Vagina (tissue), 2 donors: ENCODE measurements around the gene CBFA2T2.

Experiments
- CTCF ChIP-seq, 3 experiments: fragments of 450-650 bp in 2 of 3; fragments of 200-600 bp in 1 of 3; sonication (generic) in 1 of 3; IDR thresholded peaks; one replicate each; pipeline ENCODE4 v1.5.1; 2017 to 2019; ENCODE audit warnings: antibody characterized with exemption in 3 of 3, mild to moderate bottlenecking in 2 of 3, moderate library complexity in 2 of 3
- POLR2A ChIP-seq, 2 donors: fragments of 450-650 bp; IDR thresholded peaks; one replicate each; pipeline ENCODE4 v1.6.1; 2017; ENCODE audit warnings: antibody characterized with exemption in 2 of 2, mild to moderate bottlenecking in 2 of 2, moderate library complexity in 2 of 2
- POLR2AphosphoS5 ChIP-seq, 2 donors: sonication (generic); formaldehyde crosslinking; IDR thresholded peaks; one replicate each; pipeline ENCODE4 v1.9.0; 2017; ENCODE audit warnings: antibody characterized with exemption in 2 of 2, mild to moderate bottlenecking in 2 of 2, low read depth in 1 of 2; ENCODE audit not compliant: insufficient read depth in 1 of 2

- TF ChIP-seq CTCF (IDR thresholded peaks at IDR 0.05) (no peak), POLR2A (IDR thresholded peaks at IDR 0.05) (no peak), POLR2AphosphoS5 (IDR thresholded peaks at IDR 0.05; ENCODE audit: insufficient read depth in 1 of 2, low read depth in 1 of 2) (no peak)
Measured at GRCh38 chr20:33646191-33646590, 156.3 kb downstream of the CBFA2T2 start.
